AG20443 (cell line): ENCODE measurements around the gene MAP3K4.
A peak's percentile ranks its signal among the peaks of the same experiment; 100 is the strongest.

Experiments
- DNase-seq: peaks from one replicate; pipeline ENCODE4 v3.0.0; 2012; ENCODE audit warnings: low spot score, mixed read lengths

MAP3K4 gene

GRCh38 chr6:161041274-161041673 is 49.7 kb downstream of the MAP3K4 start:
- no peak for DNase-seq

GRCh38 chr6:161044335-161044734 is 52.8 kb downstream of the MAP3K4 start:
- no peak for DNase-seq

- DNase-seq: peak; percentile 77
These were observed 57.1 kb downstream of the MAP3K4 start for GRCh38 chr6:161048641-161049040.

GRCh38 chr6:161050134-161050765 is 58.7 kb downstream of the MAP3K4 start:
- no peak for DNase-seq

GRCh38 chr6:161053103-161053502 is 61.5 kb downstream of the MAP3K4 start:
- no peak for DNase-seq

- DNase-seq: no peak
These were observed 63.3 kb downstream of the MAP3K4 start for GRCh38 chr6:161054876-161055275.

- DNase-seq: no peak
These were observed 64.9 kb downstream of the MAP3K4 start for GRCh38 chr6:161056451-161056850.

GRCh38 chr6:161057103-161058091 is 65.8 kb downstream of the MAP3K4 start:
- no peak for DNase-seq

GRCh38 chr6:161058741-161059140 is 67.2 kb downstream of the MAP3K4 start:
- DNase-seq: no peak

GRCh38 chr6:161061576-161061975 is 70.0 kb downstream of the MAP3K4 start:
- no peak for DNase-seq

- no peak for DNase-seq
These were observed 73.3 kb downstream of the MAP3K4 start for GRCh38 chr6:161064915-161065314.

GRCh38 chr6:161066511-161066910 is 74.9 kb downstream of the MAP3K4 start:
- DNase-seq: peak; percentile 21

GRCh38 chr6:161067749-161068148 is 76.2 kb downstream of the MAP3K4 start:
- no peak for DNase-seq

- DNase-seq: no peak
These were observed 76.8 kb downstream of the MAP3K4 start for GRCh38 chr6:161068321-161068741.

- DNase-seq: no peak
These were observed 82.4 kb downstream of the MAP3K4 start for GRCh38 chr6:161073930-161074329.

GRCh38 chr6:161074496-161075121 is 83.0 kb downstream of the MAP3K4 start:
- DNase-seq: no peak

- no peak for DNase-seq
These were observed 84.7 kb downstream of the MAP3K4 start for GRCh38 chr6:161076181-161076677.

- DNase-seq: peak; percentile 77
These were observed 88.1 kb downstream of the MAP3K4 start for GRCh38 chr6:161079566-161080262.

GRCh38 chr6:161080263-161080970 is 88.8 kb downstream of the MAP3K4 start:
- peak; percentile 12 for DNase-seq

GRCh38 chr6:161082215-161082614 is 90.6 kb downstream of the MAP3K4 start:
- DNase-seq: no peak

GRCh38 chr6:161085246-161085645 is 93.7 kb downstream of the MAP3K4 start:
- no peak for DNase-seq
